ENCODE measurements around the gene MLXIPL. TPM values are rescaled to one million over a fixed set of nuclear protein-coding genes. Genes with fewer than 3 reads are reported as not detected.

Gene MLXIPL
- polyA plus RNA-seq, 3 donors = 0.15 to 0.24 TPM; not detected in 1

DNA sequence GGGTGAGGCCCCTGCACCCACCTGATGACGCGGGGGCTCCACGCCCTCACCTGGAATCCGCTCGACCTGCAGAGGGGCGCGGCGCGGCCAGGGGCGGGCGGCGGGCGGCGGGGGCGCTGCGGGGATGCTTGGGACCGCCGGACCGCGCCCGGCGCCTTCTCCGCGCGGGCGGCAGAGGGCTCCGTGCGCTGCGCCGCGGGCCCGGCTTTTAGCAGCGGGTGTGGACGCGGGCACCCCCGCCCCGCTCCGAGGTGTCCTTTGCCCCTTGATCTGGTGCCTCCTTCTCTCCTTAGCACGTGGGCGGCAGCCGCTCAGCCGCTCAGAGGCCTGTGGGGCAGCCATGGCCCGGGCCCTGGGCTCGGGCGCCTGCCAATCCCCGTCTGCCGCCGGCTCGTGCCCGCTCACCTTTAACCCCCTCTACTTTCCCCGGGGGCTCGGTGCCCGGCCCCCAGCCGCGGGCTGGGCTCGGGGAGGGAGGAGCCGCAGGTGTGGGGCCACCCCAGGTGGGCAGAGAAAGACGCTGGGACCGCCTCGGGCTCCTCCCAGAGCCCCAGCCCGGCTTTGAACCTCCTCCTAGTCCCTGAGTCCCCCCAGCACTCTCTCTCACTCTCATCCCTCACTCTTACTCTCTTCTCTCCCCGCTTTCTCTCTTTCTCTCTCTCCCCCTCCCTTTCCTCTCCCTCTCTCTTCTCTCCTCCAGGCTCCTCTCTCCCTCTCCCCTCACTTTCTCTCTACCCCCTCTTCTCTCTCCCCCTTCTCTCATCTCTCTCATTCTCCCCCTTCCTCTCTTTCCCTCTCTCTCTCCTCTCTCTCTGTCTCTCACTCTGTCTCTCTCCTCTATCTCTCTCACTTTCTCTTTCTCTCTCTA lies 23.6 kb upstream of the MLXIPL start:
- 2% methylated on average over 62 of the region's 62 CpGs for WGBS (ENCODE audit: insufficient coverage)
- no peak overlapping the region for H3K27ac Mint-ChIP-seq

More for the DNA sequence above, 23.6 kb upstream of the MLXIPL start:
- Histone ChIP-seq H3K9me3 (replicated peaks in 1 of 2; ENCODE audit: control insufficient read depth in 1 of 2, insufficient read depth in 1 of 2, low read length in 2 of 2) (peaks cover under 1 to 10% of the 10 kb centered on the region in 2 donors), H3K27me3 (ENCODE audit: control insufficient read depth in 2 of 2, insufficient read depth in 2 of 2, low read length in 2 of 2) (peaks cover 31 to 73% of the 10 kb centered on the region in 2 donors), H3K79me2 (ENCODE audit: insufficient read depth, low read length) (no peaks in the 10 kb centered on the region), H3K4me2 (replicated peaks; ENCODE audit: extremely low read depth, low read length, poor library complexity, severe bottlenecking) (peak overlapping the region; percentile 26), H3K36me3 (replicated peaks in 1 of 2; ENCODE audit: control insufficient read depth in 1 of 2, insufficient read depth in 2 of 2, low read length in 2 of 2) (no peaks in the 10 kb centered on the region), H3K9ac (ENCODE audit: insufficient read depth, low read length, poor library complexity, severe bottlenecking) (no peak overlapping the region), H2AFZ (ENCODE audit: insufficient read depth, low read depth, low read length, poor library complexity, severe bottlenecking) (no peak overlapping the region), H3K4me1 (ENCODE audit: control insufficient read depth in 1 of 2, insufficient read depth in 2 of 2, low read length in 2 of 2) (peaks cover 3 to 8% of the 10 kb centered on the region in 2 donors), H4K20me1 (ENCODE audit: insufficient read depth, low read length) (no peaks in the 10 kb centered on the region), H3K27ac (ENCODE audit: low read depth in 1 of 2, low read length in 2 of 2) (no peak overlapping the region), H3K4me3 (replicated peaks in 1 of 3; ENCODE audit: low read depth in 2 of 3, low read length in 3 of 3) (no peak overlapping the region)
- Mint-ChIP-seq H3K4me3 (peak overlapping the region in 1 of 2 donors; percentile 86), H3K27me3 (ENCODE audit: low read depth in 3 of 3) (peaks cover 66 to 93% (median 76%) of the 10 kb centered on the region in 3 donors), H3K9me3 (peaks cover 0 to 9% (median 3%) of the 10 kb centered on the region in 7 donors), H3K36me3 (peaks cover 0 to 2% of the 10 kb centered on the region in 2 donors), H3K4me1 (peaks cover 18% of the 10 kb centered on the region)
- intact Hi-C loops (cut with micrococcal nuclease) = no loop called here
- TF ChIP-seq, protein P1, sequence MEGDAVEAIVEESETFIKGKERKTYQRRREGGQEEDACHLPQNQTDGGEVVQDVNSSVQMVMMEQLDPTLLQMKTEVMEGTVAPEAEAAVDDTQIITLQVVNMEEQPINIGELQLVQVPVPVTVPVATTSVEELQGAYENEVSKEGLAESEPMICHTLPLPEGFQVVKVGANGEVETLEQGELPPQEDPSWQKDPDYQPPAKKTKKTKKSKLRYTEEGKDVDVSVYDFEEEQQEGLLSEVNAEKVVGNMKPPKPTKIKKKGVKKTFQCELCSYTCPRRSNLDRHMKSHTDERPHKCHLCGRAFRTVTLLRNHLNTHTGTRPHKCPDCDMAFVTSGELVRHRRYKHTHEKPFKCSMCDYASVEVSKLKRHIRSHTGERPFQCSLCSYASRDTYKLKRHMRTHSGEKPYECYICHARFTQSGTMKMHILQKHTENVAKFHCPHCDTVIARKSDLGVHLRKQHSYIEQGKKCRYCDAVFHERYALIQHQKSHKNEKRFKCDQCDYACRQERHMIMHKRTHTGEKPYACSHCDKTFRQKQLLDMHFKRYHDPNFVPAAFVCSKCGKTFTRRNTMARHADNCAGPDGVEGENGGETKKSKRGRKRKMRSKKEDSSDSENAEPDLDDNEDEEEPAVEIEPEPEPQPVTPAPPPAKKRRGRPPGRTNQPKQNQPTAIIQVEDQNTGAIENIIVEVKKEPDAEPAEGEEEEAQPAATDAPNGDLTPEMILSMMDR (IDR thresholded peaks at IDR 0.05) = no peak
- no peak for DNase-seq

All from CD14-positive monocyte (primary cell).